GM12875 (cell line): ENCODE measurements around the gene BOLA2B.
"Not testable (repeated sequence)": the region's sequence is repeated elsewhere in the genome, so short reads cannot be mapped to it uniquely, and the experiment has no call there.

Experiments
- H3K4me3 ChIP-seq: one replicate; pipeline ENCODE4 v1.5.1; 2011; ENCODE audit warnings: low read depth, low read length, control low read depth
- TF ChIP-seq, protein P1 (sequence below): IDR thresholded peaks from 2 replicates; pipeline ENCODE4 v1.5.1; 2011; ENCODE audit warnings: low read depth, mild to moderate bottlenecking, control low read depth, inconsistent platforms, low read length, moderate library complexity, borderline replicate concordance; ENCODE audit not compliant: insufficient read depth

Gene BOLA2B

DNA sequence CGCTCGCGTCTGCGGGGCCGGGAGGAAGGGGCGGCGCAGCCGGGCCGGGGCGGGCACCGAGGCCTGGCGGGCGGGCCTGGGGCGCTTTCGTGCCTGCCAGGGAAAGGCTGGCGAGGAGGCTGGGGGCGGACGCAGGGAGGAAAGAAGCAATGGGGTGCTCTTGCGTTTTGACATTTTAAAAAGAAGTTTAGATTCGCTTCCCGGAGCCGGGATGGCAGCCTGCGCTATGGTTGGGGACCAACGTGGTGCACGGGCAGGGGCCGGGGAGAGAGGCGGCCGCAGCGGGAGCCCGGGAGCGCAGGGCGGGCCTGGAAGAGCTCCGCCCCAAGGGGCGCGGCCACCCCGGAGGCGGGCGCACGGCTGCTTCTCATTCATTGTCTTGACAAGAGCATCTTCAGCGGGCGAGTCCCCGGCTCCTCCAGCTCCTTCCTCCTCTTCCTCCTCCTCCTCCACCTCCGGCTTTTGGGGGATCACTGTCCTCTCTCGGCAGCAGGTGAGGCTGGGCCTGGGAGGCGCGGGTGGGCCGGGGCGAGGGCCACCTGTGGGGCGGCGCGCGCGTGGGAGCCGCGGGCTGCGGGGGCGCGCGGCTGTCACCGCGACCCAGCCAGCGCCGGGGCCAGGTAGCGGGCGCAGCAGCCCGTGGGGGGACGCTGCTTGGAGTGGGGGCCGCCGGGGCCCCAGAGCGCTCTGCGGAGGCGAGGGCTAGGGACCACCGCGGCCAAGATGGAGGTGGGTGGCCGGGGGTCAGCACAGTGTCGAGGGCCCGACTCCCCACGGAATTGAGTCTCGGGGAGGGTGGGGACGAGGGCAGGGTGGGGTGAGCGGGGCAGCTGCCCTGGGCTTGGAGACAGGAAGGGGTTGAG lies 10.0 kb downstream of the BOLA2B start, which contains the start of gene CORO1A:
Gene CORO1A (plus strand): TSS at position 370 of the 863 bp plus-strand sequence. CDS start 1,608 bp downstream, outside the sequence.
- TF ChIP-seq, protein P1, sequence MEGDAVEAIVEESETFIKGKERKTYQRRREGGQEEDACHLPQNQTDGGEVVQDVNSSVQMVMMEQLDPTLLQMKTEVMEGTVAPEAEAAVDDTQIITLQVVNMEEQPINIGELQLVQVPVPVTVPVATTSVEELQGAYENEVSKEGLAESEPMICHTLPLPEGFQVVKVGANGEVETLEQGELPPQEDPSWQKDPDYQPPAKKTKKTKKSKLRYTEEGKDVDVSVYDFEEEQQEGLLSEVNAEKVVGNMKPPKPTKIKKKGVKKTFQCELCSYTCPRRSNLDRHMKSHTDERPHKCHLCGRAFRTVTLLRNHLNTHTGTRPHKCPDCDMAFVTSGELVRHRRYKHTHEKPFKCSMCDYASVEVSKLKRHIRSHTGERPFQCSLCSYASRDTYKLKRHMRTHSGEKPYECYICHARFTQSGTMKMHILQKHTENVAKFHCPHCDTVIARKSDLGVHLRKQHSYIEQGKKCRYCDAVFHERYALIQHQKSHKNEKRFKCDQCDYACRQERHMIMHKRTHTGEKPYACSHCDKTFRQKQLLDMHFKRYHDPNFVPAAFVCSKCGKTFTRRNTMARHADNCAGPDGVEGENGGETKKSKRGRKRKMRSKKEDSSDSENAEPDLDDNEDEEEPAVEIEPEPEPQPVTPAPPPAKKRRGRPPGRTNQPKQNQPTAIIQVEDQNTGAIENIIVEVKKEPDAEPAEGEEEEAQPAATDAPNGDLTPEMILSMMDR, result no peak

DNA sequence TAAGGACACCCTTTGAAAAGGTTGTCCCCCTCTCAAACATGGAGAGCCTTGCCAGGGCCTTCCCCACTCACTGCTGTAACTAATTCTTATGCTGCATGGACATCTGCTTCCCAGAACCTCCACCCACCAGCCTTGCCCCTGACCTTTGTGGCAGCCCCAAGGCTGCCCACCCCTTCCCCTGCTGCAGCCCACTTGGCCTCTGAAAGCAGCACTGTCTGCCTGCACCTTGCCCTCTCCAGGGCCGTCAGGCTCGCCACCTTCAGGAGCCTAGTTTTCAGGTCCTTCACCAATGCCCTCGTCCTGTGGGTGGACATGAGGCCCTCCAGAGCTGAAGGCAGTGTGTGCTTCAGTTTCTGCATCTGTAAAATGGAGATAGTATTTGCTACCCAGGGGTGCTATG lies 12.7 kb downstream of the BOLA2B start:
- TF ChIP-seq, protein P1, result no peak

More for the DNA sequence above, 10.0 kb downstream of the BOLA2B start, which contains the start of gene CORO1A:
- H3K4me3 ChIP-seq, result peak within 1 kb of the TSS; percentile 95

DNA sequence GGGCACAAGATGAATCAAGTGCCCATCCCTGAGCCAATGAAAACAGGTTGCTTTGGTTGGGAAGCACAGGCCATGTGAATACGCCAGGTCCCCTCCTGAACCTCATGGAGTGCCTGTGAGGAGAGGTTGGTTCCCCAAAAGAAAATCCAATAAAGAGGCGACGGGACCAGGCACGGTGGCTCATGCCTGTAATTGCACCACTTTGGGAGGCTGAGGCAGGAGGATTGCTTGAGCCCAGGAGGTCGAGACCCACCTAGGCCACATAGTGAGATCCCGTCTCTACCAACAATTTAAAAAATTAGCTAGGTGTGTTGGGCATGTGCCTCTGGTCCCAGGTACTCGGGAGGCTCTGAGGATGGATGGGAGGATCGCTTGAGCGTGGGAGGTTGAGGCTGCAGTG lies 13.5 kb downstream of the BOLA2B start:
- no peak overlapping the region for H3K4me3 ChIP-seq
- TF ChIP-seq, protein P1, result no peak

More for the DNA sequence above, 12.7 kb downstream of the BOLA2B start:
- no peak overlapping the region for H3K4me3 ChIP-seq

DNA sequence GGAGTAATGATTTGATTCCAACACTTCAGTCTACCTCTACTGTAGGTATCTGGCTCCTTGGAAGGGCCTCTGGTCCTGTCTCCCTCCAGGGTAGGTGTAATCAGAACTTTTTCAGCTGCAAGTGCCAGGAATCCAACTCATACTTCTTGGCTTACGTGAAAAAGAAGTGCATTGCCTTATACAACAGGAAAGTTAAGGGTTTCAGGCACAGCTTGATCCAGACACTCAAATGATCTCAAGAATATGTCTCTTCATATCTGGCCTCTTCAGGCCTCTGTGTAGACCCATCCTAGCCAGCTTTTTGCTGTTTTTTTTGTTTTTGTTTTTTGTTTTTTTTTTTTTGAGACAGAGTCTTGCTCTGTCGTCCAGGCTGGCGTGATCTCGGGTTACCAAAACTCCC lies 14.3 kb downstream of the BOLA2B start:
- no peak overlapping the region for H3K4me3 ChIP-seq
- TF ChIP-seq, protein P1, result no peak

DNA sequence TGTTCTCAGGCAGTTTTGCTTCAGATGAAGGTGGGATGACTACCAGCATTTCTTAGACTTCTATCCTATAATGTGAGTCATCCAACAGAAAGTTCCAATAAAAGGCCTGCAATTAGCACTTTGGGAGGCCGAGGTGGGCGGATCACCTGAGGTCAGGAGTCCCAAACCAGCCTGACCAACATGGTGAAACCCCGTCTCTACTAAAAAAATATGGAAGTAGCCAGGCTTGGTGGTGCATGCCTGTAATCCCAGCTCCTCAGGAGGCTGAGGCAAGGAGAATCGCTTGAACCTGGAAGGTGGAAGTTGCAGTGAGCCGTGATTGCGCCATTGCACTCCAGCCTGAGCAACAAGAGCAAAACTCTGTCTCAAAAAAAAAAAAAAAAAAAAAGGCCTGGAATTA lies 16.6 kb downstream of the BOLA2B start:
- not testable (repeated sequence) for H3K4me3 ChIP-seq

DNA sequence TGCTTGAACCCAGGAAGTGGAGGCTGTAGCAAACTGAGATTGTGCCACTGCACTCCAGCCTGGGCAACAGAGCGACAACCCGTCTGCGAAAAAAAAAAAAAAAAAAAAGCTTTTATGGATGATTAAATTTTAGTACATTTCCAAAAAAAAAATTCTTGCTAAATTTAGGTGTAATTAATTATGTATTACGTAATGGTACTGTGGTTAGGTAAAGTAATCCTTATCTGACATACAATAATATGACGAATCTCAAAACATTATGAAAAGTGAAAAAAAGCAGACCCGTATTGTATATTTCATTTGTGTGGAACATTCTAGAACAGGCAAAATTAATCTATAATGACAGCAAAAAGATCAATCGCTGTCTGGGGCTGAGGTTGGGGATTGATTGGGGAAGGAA lies 20.4 kb downstream of the BOLA2B start:
- H3K4me3 ChIP-seq, result no peak overlapping the region
- TF ChIP-seq, protein P1, result no peak

DNA sequence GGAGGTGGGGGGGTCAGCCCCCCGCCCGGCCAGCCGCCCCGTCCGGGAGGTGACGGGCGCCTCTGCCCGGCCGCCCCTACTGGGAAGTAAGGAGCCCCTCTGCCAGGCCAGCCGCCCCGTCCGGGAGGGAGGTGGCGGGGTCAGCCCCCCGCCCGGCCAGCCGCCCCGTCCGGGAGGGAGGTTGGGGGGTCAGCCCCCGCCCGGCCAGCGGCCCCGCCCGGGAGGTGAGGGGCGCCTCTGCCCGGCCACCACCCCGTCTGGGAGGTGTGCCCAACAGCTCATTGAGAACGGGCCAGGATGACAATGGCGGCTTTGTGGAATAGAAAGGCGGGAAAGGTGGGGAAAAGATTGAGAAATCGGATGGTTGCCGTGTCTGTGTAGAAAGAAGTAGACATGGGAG lies 23.3 kb downstream of the BOLA2B start:
- not testable (repeated sequence) for H3K4me3 ChIP-seq

DNA sequence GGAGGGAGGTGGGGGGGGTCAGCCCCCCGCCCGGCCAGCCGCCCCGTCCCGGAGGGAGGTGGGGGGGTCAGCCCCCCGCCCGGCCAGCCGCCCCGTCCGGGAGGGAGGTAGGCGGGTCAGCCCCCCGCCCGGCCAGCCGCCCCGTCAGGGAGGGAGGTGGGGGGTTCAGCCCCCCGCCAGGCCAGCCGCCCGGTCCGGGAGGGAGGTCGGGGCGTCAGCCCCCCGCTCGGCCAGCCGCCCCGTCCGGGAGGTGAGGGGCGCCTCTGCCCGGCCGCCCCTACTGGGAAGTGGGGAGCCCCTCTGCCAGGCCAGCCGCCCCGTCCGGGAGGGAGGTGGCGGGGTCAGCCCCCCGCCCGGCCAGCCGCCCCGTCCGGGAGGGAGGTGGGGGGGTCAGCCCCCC lies 24.1 kb downstream of the BOLA2B start:
- not testable (repeated sequence) for H3K4me3 ChIP-seq

DNA sequence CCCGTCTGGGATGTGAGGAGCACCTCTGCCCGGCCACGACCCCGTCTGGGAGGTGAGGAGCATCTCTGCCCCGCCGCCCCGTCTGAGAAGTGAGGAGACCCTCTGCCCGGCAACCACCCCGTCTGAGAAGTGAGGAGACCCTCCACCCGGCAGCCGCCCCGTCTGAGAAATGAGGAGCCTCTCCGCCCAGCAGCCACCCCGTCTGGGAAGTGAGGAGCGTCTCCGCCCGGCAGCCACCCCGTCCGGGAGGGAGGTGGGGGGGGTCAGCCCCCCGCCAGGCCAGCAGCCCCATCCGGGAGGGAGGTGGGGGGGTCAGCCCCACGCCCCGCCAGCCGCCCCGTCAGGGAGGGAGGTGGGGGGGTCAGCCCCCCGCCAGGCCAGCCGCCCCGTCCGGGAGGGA lies 24.7 kb downstream of the BOLA2B start:
- not testable (repeated sequence) for H3K4me3 ChIP-seq
